GM12872 (cell line): ENCODE data around the gene AGRN.

ENCODE experiments used
- CTCF ChIP-seq: IDR thresholded peaks from 3 replicates; pipeline ENCODE4 v1.5.1; 2011; ENCODE audit warnings: low read depth, mild to moderate bottlenecking, low read length, moderate library complexity; ENCODE audit not compliant: insufficient read depth

AGRN gene

GRCh38 chr1:997993-998744 is 21.8 kb upstream of the AGRN start:
- no peak for TF ChIP-seq CTCF

- TF ChIP-seq CTCF = no peak
Observed at GRCh38 chr1:998745-998994, 21.2 kb upstream of the AGRN start.

GRCh38 chr1:998995-999724 is 20.8 kb upstream of the AGRN start:
- no peak for TF ChIP-seq CTCF

- TF ChIP-seq CTCF = no peak
Observed at GRCh38 chr1:999725-1000356, 20.1 kb upstream of the AGRN start, which contains the start of gene HES4. Gene HES4 (minus strand): TSS chr1:1000097. CDS start chr1:999973, 124 bp downstream.

GRCh38 chr1:1000357-1001056 is 19.4 kb upstream of the AGRN start:
- TF ChIP-seq CTCF = no peak

GRCh38 chr1:1001057-1001783 is 18.7 kb upstream of the AGRN start:
- no peak for TF ChIP-seq CTCF
